Central memory CD8-positive, alpha-beta T cell (primary cell): ENCODE measurements around the gene TMEM234.

Experiments used
- ATAC-seq: fragments of 150-1000 bp; cut with Tn5 transposase; replicated peaks from 2 replicates; pipeline ENCODE4 v1.10.0; 2022; ENCODE audit warnings: mild to moderate bottlenecking, moderate FRiP score, moderate number of reproducible peaks; ENCODE audit not compliant: poor library complexity, severe bottlenecking; ENCODE audit errors: extremely low read depth
- DNase-seq, 2 donors: peaks; one replicate each; pipeline ENCODE4 v3.0.0; 2021; ENCODE audit warnings: low spot score in 2 of 2
- H3K27ac Mint-ChIP-seq: one replicate; pipeline ENCODE4 v1.8.0; 2022; ENCODE audit warnings: low read depth, mild to moderate bottlenecking, moderate library complexity, mixed read lengths
- H3K27me3 Mint-ChIP-seq: one replicate; pipeline ENCODE4 v1.8.0; 2022; ENCODE audit warnings: mixed read lengths
- H3K36me3 Mint-ChIP-seq: one replicate; pipeline ENCODE4 v1.8.0; 2022; ENCODE audit warnings: mild to moderate bottlenecking, moderate library complexity, mixed read lengths; ENCODE audit not compliant: insufficient read depth
- H3K4me1 Mint-ChIP-seq: one replicate; pipeline ENCODE4 v1.8.0; 2022; ENCODE audit warnings: mixed read lengths
- H3K4me3 Mint-ChIP-seq: one replicate; pipeline ENCODE4 v1.8.0; 2022; ENCODE audit warnings: mild to moderate bottlenecking, moderate library complexity, mixed read lengths
- H3K9me3 Mint-ChIP-seq: one replicate; pipeline ENCODE4 v1.8.0; 2022; ENCODE audit warnings: mixed read lengths

TMEM234 gene

GRCh38 chr1:32179193-32179442 lies 43.0 kb downstream of the TMEM234 start:
- no peaks in the 10 kb centered on the region for H3K27me3 Mint-ChIP-seq

GRCh38 chr1:32178380-32179192 lies 43.6 kb downstream of the TMEM234 start:
- H3K27me3 Mint-ChIP-seq, result no peaks in the 10 kb centered on the region
- no peaks in the 10 kb centered on the region for H3K9me3 Mint-ChIP-seq
- H3K36me3 Mint-ChIP-seq, result peaks cover 27% of the 10 kb centered on the region
- H3K4me1 Mint-ChIP-seq, result peaks cover 29% of the 10 kb centered on the region
- no peak for DNase-seq
- H3K27ac Mint-ChIP-seq, result peak overlapping the region; percentile 97
- H3K4me3 Mint-ChIP-seq, result peak overlapping the region; percentile 92
- ATAC-seq, result no peak

More at GRCh38 chr1:32179193-32179442, 43.0 kb downstream of the TMEM234 start:
- Mint-ChIP-seq H3K4me3 (peak overlapping the region; percentile 92), H3K36me3 (peaks cover 29% of the 10 kb centered on the region), H3K9me3 (no peaks in the 10 kb centered on the region), H3K27ac (peak overlapping the region; percentile 97), H3K4me1 (peaks cover 33% of the 10 kb centered on the region)
- no peak for DNase-seq
- ATAC-seq, result no peak

GRCh38 chr1:32172621-32173245 lies 49.4 kb downstream of the TMEM234 start:
- H3K9me3 Mint-ChIP-seq, result no peaks in the 10 kb centered on the region
- no peak for DNase-seq
- no peaks in the 10 kb centered on the region for H3K27me3 Mint-ChIP-seq
- ATAC-seq, result no peak
- no peak overlapping the region for H3K4me3 Mint-ChIP-seq
- H3K27ac Mint-ChIP-seq, result no peak overlapping the region
- peaks cover 7% of the 10 kb centered on the region for H3K4me1 Mint-ChIP-seq
- peaks cover 34% of the 10 kb centered on the region for H3K36me3 Mint-ChIP-seq

DNA sequence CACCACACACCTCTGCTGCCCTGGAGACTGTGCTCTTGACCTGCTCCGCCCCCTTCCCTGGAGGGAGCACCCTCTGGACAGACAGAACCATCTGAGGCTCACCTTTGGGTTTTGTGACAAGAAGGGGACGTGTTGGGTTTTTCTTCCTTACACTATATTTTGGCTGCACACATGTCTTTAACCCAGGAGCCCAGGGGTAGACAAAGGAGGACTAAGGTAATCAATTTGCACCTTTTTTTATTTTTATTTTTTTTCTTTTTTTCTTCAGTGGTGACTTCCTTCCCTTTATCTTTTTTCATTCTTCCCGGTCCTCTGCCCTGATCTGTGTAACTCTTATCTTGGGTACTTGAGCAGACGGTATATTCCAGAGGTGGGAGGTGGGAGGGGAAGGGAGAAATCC lies 51.2 kb downstream of the TMEM234 start:
- H3K27ac Mint-ChIP-seq, result no peak overlapping the region
- peaks cover 7% of the 10 kb centered on the region for H3K4me1 Mint-ChIP-seq
- H3K4me3 Mint-ChIP-seq, result no peak overlapping the region
- DNase-seq (no peak), ATAC-seq (no peak)
- peaks cover 48% of the 10 kb centered on the region for H3K36me3 Mint-ChIP-seq
- no peaks in the 10 kb centered on the region for H3K9me3 Mint-ChIP-seq
- no peaks in the 10 kb centered on the region for H3K27me3 Mint-ChIP-seq
